NB4 (cell line): ENCODE measurements around the gene GRM7.

Experiments used
- DNase-seq: peaks from one replicate; pipeline ENCODE4 v3.0.0; 2010; ENCODE audit warnings: low read depth
- H3K4me3 ChIP-seq: one replicate; pipeline ENCODE4 v1.5.1; 2011; ENCODE audit warnings: mild to moderate bottlenecking, low read depth, low read length, moderate library complexity
- MYC ChIP-seq: IDR thresholded peaks from 2 replicates; pipeline ENCODE4 v1.6.1; 2011; ENCODE audit warnings: low read depth, low read length
- POLR2A ChIP-seq: IDR thresholded peaks from 2 replicates; pipeline ENCODE4 v1.6.1; 2011; ENCODE audit warnings: mild to moderate bottlenecking; ENCODE audit not compliant: insufficient read length; ENCODE audit errors: extremely low read depth
- TF ChIP-seq, protein P1 (sequence below): IDR thresholded peaks from 2 replicates; pipeline ENCODE4 v1.6.1; 2011; ENCODE audit warnings: low read depth, low read length
- TF ChIP-seq, protein P2 (sequence below): IDR thresholded peaks from one replicate; pipeline ENCODE4 v1.5.1; 2012; ENCODE audit warnings: low read depth, low read length

Gene GRM7

DNA sequence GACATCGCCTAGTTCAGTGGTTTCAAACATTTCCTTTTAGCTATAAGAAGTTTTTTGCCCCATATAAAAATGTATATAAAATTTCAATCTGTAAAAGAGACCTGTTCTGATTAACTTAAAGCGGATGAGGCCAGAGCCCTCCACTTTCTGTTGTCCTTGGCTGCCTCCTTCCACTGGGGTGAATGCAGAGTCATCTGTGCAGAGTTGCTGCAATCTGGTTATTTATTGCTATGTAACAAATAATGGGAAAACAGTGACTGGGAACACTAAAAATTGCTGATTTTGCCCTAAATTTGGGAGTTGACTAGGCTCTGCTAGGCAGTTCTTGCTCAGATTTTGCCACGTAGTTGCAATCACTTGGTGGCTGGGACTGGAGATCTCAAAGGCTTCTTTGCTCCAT lies 637.8 kb downstream of the GRM7 start:
- no peak overlapping the region for H3K4me3 ChIP-seq
- no peak for TF ChIP-seq MYC
- no peak for TF ChIP-seq POLR2A
- TF ChIP-seq, protein P1, sequence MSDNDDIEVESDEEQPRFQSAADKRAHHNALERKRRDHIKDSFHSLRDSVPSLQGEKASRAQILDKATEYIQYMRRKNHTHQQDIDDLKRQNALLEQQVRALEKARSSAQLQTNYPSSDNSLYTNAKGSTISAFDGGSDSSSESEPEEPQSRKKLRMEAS, result no peak
- DNase-seq, result no peak

- TF ChIP-seq, protein P2, sequence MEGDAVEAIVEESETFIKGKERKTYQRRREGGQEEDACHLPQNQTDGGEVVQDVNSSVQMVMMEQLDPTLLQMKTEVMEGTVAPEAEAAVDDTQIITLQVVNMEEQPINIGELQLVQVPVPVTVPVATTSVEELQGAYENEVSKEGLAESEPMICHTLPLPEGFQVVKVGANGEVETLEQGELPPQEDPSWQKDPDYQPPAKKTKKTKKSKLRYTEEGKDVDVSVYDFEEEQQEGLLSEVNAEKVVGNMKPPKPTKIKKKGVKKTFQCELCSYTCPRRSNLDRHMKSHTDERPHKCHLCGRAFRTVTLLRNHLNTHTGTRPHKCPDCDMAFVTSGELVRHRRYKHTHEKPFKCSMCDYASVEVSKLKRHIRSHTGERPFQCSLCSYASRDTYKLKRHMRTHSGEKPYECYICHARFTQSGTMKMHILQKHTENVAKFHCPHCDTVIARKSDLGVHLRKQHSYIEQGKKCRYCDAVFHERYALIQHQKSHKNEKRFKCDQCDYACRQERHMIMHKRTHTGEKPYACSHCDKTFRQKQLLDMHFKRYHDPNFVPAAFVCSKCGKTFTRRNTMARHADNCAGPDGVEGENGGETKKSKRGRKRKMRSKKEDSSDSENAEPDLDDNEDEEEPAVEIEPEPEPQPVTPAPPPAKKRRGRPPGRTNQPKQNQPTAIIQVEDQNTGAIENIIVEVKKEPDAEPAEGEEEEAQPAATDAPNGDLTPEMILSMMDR, result no peak
- TF ChIP-seq, protein P1, result no peak
- TF ChIP-seq MYC (no peak), POLR2A (no peak)
- no peak for DNase-seq
- H3K4me3 ChIP-seq, result no peak overlapping the region
Observed at GRCh38 chr3:7503431-7503830, 642.5 kb downstream of the GRM7 start.

GRCh38 chr3:7504886-7505775 lies 644.2 kb downstream of the GRM7 start:
- DNase-seq, result no peak
- no peak overlapping the region for H3K4me3 ChIP-seq
- no peak for TF ChIP-seq POLR2A
- TF ChIP-seq MYC, result no peak
- TF ChIP-seq, protein P1, result no peak
- TF ChIP-seq, protein P2, result no peak

DNA sequence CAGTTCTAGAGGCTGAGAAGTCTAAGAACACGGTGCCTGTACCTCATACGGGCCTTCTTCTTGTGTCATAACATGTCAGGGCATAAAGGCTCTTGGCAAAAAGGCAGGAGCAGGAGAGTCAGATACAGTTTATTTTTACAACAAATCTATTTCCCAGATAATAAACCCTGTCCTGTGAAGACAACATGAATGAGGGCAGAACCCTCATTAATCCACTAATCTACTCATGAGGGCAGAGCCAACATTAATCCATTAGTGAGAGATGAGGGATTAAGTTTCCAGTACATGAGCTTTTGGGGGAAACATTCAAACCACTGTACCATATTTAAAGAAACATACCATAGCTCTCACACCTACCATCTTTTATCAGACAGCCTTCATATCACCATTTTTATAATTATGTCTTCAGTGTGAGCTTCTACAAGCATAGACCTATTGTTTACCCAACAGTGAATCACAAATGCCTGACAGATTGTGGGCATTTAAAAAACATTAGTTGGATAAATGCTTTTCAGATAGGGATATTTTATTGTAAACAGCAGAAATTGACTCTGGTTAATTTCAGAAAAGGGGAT lies 645.8 kb downstream of the GRM7 start:
- no peak overlapping the region for H3K4me3 ChIP-seq
- TF ChIP-seq, protein P2, result no peak
- TF ChIP-seq MYC (no peak), POLR2A (no peak)
- TF ChIP-seq, protein P1, result no peak
- DNase-seq, result no peak

- no peak for DNase-seq
- TF ChIP-seq POLR2A, result no peak
- TF ChIP-seq, protein P2, result no peak
- TF ChIP-seq MYC, result no peak
- TF ChIP-seq, protein P1, result no peak
- H3K4me3 ChIP-seq, result no peak overlapping the region
Observed at GRCh38 chr3:7508821-7509220, 647.9 kb downstream of the GRM7 start.

- TF ChIP-seq, protein P1, result no peak
- TF ChIP-seq, protein P2, result no peak
- no peak for TF ChIP-seq POLR2A
- no peak for TF ChIP-seq MYC
Observed at GRCh38 chr3:7512048-7512447, 651.1 kb downstream of the GRM7 start.

More at GRCh38 chr3:7512048-7512447, 651.1 kb downstream of the GRM7 start:
- no peak overlapping the region for H3K4me3 ChIP-seq
- DNase-seq, result no peak
